Endothelial cell of hepatic sinusoid (primary cell): Measurements from ENCODE around the gene ENTHD1.

Experiments used
- in situ Hi-C: cut with HindIII; loops from 2 replicates; pipeline ENCODE4 v1.10.0; 2017; ENCODE audit warnings: low sequenced_read_pairs

ENTHD1 gene

GRCh38 chr22:39802682-39803081 is 90.9 kb downstream of the ENTHD1 start:
- in situ Hi-C loops, result loop anchor here (5.0 kb wide), 2 partner anchors 35 to 55 kb away; no protein-coding TSS in a partner anchor

- in situ Hi-C loops, result loop anchor here (5.0 kb wide), 2 partner anchors 34 to 56 kb away; no protein-coding TSS in a partner anchor
Measured at GRCh38 chr22:39800790-39801520, 92.6 kb downstream of the ENTHD1 start.

GRCh38 chr22:39797528-39798147 is 95.9 kb downstream of the ENTHD1 start:
- in situ Hi-C loops, result no loop called here

GRCh38 chr22:39789788-39790187 is 103.8 kb downstream of the ENTHD1 start:
- in situ Hi-C loops, result no loop called here

DNA sequence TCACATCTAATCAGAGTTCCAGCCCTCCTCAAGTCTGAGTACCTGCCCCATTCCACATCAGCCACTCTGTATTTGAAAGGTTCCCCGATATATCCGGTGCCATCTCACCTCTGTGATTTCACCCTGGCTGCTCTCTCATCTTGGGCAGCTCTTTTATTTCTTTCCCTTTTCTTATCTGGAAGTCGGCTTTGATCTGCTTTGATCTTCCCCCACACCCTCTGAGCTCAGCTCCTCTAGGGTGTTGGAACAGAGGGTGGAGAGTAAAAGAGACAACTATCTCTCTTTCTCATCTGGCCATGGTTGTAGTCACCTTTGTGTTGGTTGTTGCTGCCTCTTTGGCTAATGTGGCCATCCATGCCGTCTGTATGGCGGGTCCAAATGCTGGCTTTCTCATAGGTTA is 108.3 kb downstream of the ENTHD1 start:
- in situ Hi-C loops, result no loop called here

- in situ Hi-C loops, result no loop called here
Measured at GRCh38 chr22:39777716-39778454, 115.7 kb downstream of the ENTHD1 start.

DNA sequence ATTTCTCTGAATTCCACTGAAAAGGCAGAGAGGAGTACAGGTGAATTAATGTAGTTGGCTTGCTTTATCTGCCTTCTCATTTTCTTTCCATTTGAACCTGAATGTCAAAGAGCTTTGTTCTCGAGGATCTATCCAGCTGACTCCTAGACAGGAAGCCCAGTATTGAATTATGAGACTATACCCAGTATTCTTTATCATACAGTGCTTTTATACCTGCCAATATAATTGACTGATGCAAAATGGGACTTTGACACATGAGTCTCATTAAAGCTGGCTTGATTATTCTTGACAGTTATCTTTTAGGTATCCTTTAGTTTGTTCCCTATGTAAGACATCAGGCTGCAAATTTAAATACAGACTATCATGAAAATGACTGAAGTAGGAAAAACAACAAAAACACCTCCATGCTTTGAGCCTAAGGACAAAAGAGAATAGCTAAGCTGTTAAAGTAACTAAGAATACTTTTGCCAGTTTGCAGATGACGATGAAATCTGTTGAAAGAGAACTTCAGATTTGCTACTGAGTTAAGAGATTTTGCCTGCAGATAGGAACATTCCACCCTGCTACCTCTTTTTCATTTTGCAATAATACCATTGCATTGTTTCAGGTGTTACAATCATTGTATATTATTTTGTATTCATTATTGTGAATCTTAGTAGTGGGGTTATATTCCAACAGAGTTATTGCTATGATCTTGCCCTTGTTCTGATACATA is 117.1 kb downstream of the ENTHD1 start:
- in situ Hi-C loops, result no loop called here

DNA sequence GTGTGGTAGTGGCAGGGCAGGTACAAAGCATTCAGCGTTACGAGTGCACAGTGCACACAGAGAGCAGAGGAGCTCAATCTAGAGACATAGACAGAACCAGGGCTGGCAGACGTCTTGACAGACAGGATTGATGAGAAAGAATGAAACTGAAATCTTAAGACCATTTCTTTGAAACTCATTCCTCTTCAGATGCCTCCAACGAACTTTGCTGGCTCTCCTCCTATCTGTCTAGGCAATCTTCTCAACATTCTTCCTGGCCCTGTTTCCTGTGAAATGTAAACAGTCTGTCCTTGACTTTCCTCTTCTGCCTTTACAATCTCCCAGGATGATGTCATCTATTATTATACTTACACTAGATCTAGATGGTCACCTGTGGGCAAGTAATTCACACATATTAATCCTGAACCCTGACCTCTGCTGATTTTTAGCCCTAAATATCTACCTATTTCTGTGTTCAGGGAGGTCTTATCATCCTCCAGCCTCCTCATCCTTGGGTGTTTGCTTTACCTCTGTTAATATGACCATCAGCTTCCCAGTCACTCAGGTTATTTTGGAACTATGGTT is 119.5 kb downstream of the ENTHD1 start:
- in situ Hi-C loops, result no loop called here

GRCh38 chr22:39773503-39773902 is 120.1 kb downstream of the ENTHD1 start:
- in situ Hi-C loops, result no loop called here

DNA sequence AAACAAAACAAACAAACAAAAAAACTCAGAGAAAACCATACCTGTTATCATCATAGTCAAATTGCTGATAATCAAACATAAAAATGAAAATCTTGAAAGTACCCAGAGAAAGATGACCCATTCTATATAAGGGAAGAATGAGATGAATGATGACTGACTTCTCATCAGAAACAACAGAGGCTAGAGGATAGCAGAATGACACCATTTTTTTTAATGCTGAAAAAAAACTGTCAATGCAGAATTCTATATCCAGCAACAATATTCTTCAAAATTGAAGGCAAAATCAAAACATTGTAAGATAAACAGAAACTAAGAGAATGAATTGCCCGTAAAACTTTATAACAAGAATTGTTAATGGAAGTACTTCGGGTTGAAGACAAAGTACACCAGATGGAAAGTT is 122.1 kb downstream of the ENTHD1 start:
- in situ Hi-C loops, result no loop called here

DNA sequence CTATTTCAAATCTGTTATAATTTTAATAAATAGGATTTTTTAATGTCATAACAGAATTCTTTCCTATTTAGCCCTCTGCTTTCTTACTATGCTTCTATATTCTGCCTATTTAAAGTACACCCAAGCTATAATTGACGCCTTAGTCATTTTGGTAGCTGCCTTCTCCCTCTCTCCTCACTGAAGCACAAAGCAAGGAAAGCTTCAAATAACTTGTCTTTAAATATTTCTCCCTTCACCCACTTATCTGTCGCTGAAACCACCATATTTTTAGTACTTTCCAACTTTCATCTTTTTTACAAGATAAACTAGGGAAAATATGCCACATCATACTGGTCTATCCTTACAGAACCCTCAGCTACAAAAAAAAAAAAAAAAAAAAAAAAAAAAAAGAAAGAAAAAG is 127.9 kb downstream of the ENTHD1 start:
- in situ Hi-C loops, result loop anchor here (5.0 kb wide), 1 partner anchor 37 kb away; no protein-coding TSS in a partner anchor

DNA sequence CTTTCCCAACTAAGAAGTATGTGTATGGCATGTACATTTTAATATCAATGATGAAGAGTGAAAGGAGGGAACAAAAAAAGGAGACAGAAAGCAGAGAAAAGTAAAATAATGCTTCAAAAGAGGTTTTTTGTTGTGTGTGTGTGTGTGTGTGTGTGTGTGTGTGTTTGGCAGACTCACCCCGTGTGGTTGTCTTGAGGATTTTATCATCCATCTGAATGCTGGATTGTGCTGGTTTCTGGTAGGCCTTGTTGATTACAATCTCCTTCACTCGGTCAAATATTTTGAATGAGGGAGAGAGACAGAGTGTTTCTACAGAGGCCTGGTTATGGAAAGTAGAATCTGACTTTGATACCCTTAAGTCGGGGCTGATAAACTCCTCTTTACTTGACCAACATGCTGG is 128.5 kb downstream of the ENTHD1 start:
- in situ Hi-C loops, result loop anchor here (5.0 kb wide), 1 partner anchor 37 kb away; no protein-coding TSS in a partner anchor

DNA sequence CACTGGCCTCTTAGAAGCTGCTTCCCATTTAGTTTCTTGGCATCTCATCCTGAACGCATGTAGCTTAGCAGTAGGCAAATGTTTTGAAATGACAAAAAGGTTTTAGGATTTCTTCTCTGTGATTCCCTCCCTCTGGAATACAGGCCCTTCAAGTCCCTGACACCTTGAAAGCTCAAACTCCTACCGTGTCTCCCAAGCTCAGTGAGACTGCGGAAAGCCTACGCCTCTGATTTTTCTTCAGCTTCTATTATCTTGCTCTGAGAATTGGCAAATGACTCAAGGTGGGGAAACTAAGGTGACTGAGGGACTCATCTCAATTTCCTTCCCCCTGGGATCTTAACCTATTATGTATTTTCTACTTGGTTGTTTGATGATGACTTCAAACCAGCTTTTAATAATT is 130.3 kb downstream of the ENTHD1 start:
- in situ Hi-C loops, result no loop called here

DNA sequence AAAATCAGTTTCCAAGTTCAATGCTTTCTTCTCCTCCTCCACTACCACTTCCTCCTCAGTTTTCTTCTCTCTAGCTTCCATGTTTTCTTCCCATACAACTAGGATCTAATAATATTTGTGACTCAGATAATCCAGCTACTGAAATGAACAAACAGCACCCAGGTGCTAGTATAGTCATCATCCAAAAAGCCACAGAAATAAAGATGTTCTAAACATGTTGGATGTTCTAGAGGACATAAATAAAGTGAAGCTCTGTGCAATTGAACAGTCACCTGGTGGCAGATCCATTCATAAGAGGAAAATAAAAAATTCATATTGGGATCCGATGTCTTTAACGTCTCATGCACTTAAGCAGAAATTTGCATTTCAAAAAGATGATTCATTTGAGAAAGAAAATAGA is 142.8 kb downstream of the ENTHD1 start:
- in situ Hi-C loops, result no loop called here

GRCh38 chr22:39748877-39749276 is 144.7 kb downstream of the ENTHD1 start:
- in situ Hi-C loops, result no loop called here

DNA sequence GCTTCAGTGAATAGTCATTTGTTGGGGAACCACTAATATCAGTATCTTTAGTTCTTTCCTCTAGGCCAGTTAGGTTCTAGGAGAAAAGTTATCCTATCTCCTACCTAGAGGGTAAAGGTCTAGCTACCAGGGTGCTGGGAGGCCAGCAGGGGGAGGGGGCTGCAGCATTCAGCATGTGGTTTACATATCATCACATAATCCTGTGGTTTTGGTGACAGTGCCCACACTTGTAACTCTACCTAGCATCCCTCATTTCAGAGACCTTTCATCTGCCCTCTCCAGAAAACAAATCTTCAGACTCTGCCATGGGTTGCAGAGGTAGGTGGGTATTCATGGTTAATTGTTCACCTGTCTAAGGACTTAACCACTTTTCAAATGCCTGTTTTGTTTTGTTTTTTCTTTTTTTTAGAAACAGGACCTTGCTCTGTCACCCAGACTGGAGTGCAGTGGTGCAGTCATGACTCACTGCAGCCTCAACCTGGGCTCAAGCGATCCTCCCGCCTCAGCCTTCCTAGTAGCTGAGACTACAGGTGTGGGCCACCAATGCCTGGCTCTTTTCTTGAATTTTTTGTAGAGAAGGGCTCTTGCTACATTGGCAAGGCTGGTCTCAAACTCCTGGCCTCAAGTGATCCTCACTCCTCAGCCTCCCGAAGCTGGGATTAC is 146.8 kb downstream of the ENTHD1 start:
- in situ Hi-C loops, result no loop called here

- in situ Hi-C loops, result no loop called here
Measured at GRCh38 chr22:39745789-39746188, 147.8 kb downstream of the ENTHD1 start.

- in situ Hi-C loops, result no loop called here
Measured at GRCh38 chr22:39744353-39744752, 149.2 kb downstream of the ENTHD1 start.

GRCh38 chr22:39743935-39744334 is 149.6 kb downstream of the ENTHD1 start:
- in situ Hi-C loops, result no loop called here

GRCh38 chr22:39739338-39740027 is 154.1 kb downstream of the ENTHD1 start:
- in situ Hi-C loops, result no loop called here
